ENCODE results near the gene ANK2. TPM values are rescaled to one million over a fixed set of nuclear protein-coding genes. Genes with fewer than 3 reads are reported as not detected.

The ANK2 gene
- total RNA-seq, 1 experiment from 2014 or later, result 5.6 TPM

DNA sequence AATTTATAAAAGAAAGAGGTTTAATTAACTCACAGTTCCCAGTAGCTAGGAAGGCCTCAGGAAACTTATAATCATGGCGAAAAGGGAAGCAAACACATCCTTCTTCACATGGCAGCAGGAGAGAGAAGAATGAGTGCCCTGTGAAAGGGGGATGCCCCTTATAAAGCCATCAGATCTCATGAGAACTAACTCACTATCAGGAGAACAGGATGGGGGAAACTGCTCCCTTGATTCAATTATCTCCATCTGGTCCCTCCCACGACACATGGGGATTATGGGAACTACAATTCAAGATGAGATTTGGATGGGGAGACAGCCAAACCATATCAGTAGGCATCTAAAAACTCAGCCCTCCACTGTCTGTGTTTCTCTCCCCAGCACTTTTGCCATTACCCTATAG is 22.4 kb downstream of the ANK2 start:
- Histone ChIP-seq H3K79me2 (ENCODE audit: insufficient read depth, low read length) (no peaks in the 10 kb centered on the region), H3K9me2 (ENCODE audit: insufficient read depth) (no peaks in the 10 kb centered on the region), H4K20me1 (ENCODE audit: insufficient read depth) (no peaks in the 10 kb centered on the region), H2AFZ (ENCODE audit: low read depth, low read length, poor library complexity, severe bottlenecking) (no peak overlapping the region), H3K4me1 (ENCODE audit: control insufficient read depth in 1 of 2, insufficient read depth in 2 of 2, low read length in 2 of 2) (peaks cover 0 to 8% of the 10 kb centered on the region in 2 experiments; a peak in 1 of 4 replicates), H3K4me3 (replicated peaks in 1 of 2; ENCODE audit: low read depth in 1 of 2, low read length in 2 of 2) (no peak overlapping the region), H3K4me2 (ENCODE audit: low read length) (no peak overlapping the region), H3K27me3 (ENCODE audit: insufficient read depth, low read length) (no peaks in the 10 kb centered on the region), H3K9ac (ENCODE audit: low read length) (no peak overlapping the region), H3K9me3 (ENCODE audit: control insufficient read depth in 1 of 2, insufficient read depth in 1 of 2, low read depth in 1 of 2, low read length in 2 of 2) (no peaks in the 10 kb centered on the region), H3K27ac (ENCODE audit: low read depth, low read length) (no peak overlapping the region), H3K36me3 (ENCODE audit: control insufficient read depth in 1 of 2, insufficient read depth in 2 of 2, low read length in 2 of 2) (no peaks in the 10 kb centered on the region)
- no TSS peak for BruUV-seq (replicated peaks)
- intact Hi-C loops (cut with micrococcal nuclease), result no loop called here
- DNase-seq (ENCODE audit: low read depth, low spot score) (no peak), ATAC-seq (no peak)
- ChIA-PET CTCF (no interaction called here), POLR2A (no interaction called here), RAD21 (ENCODE audit: low non-redundant PET in 1 of 2, low total read pairs in 2 of 2, uncharacterized antibody in 2 of 2, unreplicated experiment in 2 of 2) (no interaction called here)
- TF ChIP-seq ZFX (IDR thresholded peaks at IDR 0.05), result no peak
- no peak for TF ChIP-seq POLR2A (IDR thresholded peaks at IDR 0.05; ENCODE audit: borderline replicate concordance, extremely low read depth, insufficient read depth, insufficient read length)
- TF ChIP-seq FOSL1 (IDR thresholded peaks at IDR 0.05; ENCODE audit: low read depth), result no peak
- TF ChIP-seq TCF7L2 (IDR thresholded peaks at IDR 0.05; ENCODE audit: borderline replicate concordance, extremely low read depth, insufficient read depth, insufficient read length), result no peak
- TF ChIP-seq SP1 (IDR thresholded peaks at IDR 0.05; ENCODE audit: low read depth), result no peak
- TF ChIP-seq CTCF (IDR thresholded peaks at IDR 0.05 in 2 of 3, conservative IDR thresholded peaks at IDR 0.05 in 1 of 3; ENCODE audit: borderline replicate concordance in 1 of 3, insufficient read depth in 1 of 3, low read depth in 2 of 3, low read length in 2 of 3), result no peak
- TF ChIP-seq SIN3A (IDR thresholded peaks at IDR 0.05; ENCODE audit: low read depth), result no peak
- no peak for TF ChIP-seq ELF1 (IDR thresholded peaks at IDR 0.05; ENCODE audit: borderline replicate concordance, low read depth)
- no peak for TF ChIP-seq EZH2 (IDR thresholded peaks at IDR 0.05)
- TF ChIP-seq, protein P1, sequence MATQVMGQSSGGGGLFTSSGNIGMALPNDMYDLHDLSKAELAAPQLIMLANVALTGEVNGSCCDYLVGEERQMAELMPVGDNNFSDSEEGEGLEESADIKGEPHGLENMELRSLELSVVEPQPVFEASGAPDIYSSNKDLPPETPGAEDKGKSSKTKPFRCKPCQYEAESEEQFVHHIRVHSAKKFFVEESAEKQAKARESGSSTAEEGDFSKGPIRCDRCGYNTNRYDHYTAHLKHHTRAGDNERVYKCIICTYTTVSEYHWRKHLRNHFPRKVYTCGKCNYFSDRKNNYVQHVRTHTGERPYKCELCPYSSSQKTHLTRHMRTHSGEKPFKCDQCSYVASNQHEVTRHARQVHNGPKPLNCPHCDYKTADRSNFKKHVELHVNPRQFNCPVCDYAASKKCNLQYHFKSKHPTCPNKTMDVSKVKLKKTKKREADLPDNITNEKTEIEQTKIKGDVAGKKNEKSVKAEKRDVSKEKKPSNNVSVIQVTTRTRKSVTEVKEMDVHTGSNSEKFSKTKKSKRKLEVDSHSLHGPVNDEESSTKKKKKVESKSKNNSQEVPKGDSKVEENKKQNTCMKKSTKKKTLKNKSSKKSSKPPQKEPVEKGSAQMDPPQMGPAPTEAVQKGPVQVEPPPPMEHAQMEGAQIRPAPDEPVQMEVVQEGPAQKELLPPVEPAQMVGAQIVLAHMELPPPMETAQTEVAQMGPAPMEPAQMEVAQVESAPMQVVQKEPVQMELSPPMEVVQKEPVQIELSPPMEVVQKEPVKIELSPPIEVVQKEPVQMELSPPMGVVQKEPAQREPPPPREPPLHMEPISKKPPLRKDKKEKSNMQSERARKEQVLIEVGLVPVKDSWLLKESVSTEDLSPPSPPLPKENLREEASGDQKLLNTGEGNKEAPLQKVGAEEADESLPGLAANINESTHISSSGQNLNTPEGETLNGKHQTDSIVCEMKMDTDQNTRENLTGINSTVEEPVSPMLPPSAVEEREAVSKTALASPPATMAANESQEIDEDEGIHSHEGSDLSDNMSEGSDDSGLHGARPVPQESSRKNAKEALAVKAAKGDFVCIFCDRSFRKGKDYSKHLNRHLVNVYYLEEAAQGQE (IDR thresholded peaks at IDR 0.05; ENCODE audit: low read depth), result no peak
- no peak for TF ChIP-seq YY1 (IDR thresholded peaks at IDR 0.05; ENCODE audit: extremely low read depth, insufficient replicate concordance, low read depth, low read length)
- no peak for TF ChIP-seq RAD21 (IDR thresholded peaks at IDR 0.05; ENCODE audit: low read depth)
- no peak for TF ChIP-seq MAX (IDR thresholded peaks at IDR 0.05)
- no peak for TF ChIP-seq CEBPB (IDR thresholded peaks at IDR 0.05; ENCODE audit: low read depth)
